Heart right ventricle (tissue), 16 donors: ENCODE results near the gene AOC3. TPM values are rescaled to one million over a fixed set of nuclear protein-coding genes. Genes with fewer than 3 reads are reported as not detected.
"Not testable (repeated sequence)": the region's sequence is repeated elsewhere in the genome, so short reads cannot be mapped to it uniquely, and the experiment has no call there.

Source experiments
- ATAC-seq, 8 donors: fragments of 200-7000 bp; cut with Tn5 transposase; one replicate each; pipeline ENCODE4 v1.9.1; 2020; ENCODE audit warnings: mild to moderate bottlenecking in 8 of 8, moderate library complexity in 8 of 8, moderate number of reproducible peaks in 1 of 8
- DNase-seq, 2 donors: peaks; one replicate each; pipeline ENCODE4 v3.0.0-alpha.2; 2020
- H3K27ac ChIP-seq, 10 donors: fragments of 200-600 bp; sonication (generic) in 2 of 10; one replicate each; pipeline versions ENCODE4 v1.5.0 to v1.8.0; 2020 to 2022; ENCODE audit warnings: mild to moderate bottlenecking in 3 of 10
- H3K27me3 ChIP-seq, 7 donors: fragments of 200-600 bp; one replicate each; pipeline ENCODE4 v1.8.0; 2021 to 2022; ENCODE audit warnings: mild to moderate bottlenecking in 2 of 7
- H3K36me3 ChIP-seq, 9 donors: fragments of 200-600 bp; sonication (generic) in 1 of 9; one replicate each; pipeline versions ENCODE4 v1.5.0 to v1.8.0; 2020 to 2022; ENCODE audit warnings: mild to moderate bottlenecking in 2 of 9
- H3K4me1 ChIP-seq, 9 donors: fragments of 200-600 bp; sonication (generic) in 1 of 9; one replicate each; pipeline versions ENCODE4 v1.5.0 to v1.8.0; 2020 to 2022; ENCODE audit warnings: mild to moderate bottlenecking in 4 of 9
- H3K4me3 ChIP-seq, 10 donors: fragments of 200-600 bp; sonication (generic) in 2 of 10; one replicate each; pipeline versions ENCODE4 v1.5.0 to v1.8.0; 2020 to 2022; ENCODE audit warnings: mild to moderate bottlenecking in 7 of 10, moderate library complexity in 2 of 10
- H3K9me3 ChIP-seq, 11 donors: fragments of 200-600 bp in 10 of 11; sonication (generic) in 2 of 11; one replicate each; pipeline versions ENCODE4 v1.5.0 to v1.8.0; 2013 to 2022; ENCODE audit warnings: mild to moderate bottlenecking in 2 of 11, control low read depth in 1 of 11, moderate library complexity in 1 of 11
- CTCF ChIP-seq, 9 donors: fragments of 200-600 bp; sonication (generic) in 2 of 9; IDR thresholded peaks; one replicate each; pipeline versions ENCODE4 v1.5.0 to v1.8.0; 2021 to 2022; ENCODE audit warnings: antibody characterized with exemption in 9 of 9, mild to moderate bottlenecking in 5 of 9, moderate library complexity in 1 of 9
- WGBS, 2 donors: extraction: QIAGEN DNeasy Blood & Tissue Kit; methylation state at CpG; one replicate each; pipeline ENCODE4 v1.1.7; 2013; ENCODE audit warnings: inconsistent platforms in 1 of 2; 5-methylcytosine and 5-hydroxymethylcytosine counted together
- intact Hi-C, 10 donors: fragments of 100-400 bp; cut with DNase I; formaldehyde crosslinking; loops; one replicate each; pipeline versions ENCODE4 v1.11.1 to v1.14.2; 2022
- polyA plus RNA-seq, 2 donors: library from polyadenylated mRNA; stranded (reverse); fragments of 200-250 nt; gene quantifications; one replicate each; pipeline ENCODE4 v1.2.3, GENCODE V29; 2013
- total RNA-seq, 10 donors: library from RNA; stranded (reverse); fragmentation: NEBNext Ultra II Directional in 3 of 10; extraction: Animal tissue kit (Norgen Biotek cat#: 25700) in 3 of 10; gene quantifications; one replicate each; pipeline versions ENCODE4 v1.2.1 to v1.2.4, GENCODE V29; 2021 to 2023
- donor health status: Arrhythmogenic right ventricular cardiomyopathy.
- donor health status: ischemic (EF 13 %, LVEDD 7.1; RV severe dilation, severe dysfunction).
- donor health status: healthy with polysubstance abuse.
- donor health status: DM: no; HTN: yes; CAD: no.
- donor health status: DM: no; HTN: no; CAD: no.
- donor health status: ischemic (EF 25% LVEDD 6.9; RV normal size, moderate dysfunction).
- donor health status: ischemic (EF 25% LVEDD 5.7; RV mildly dilated, moderate dysfunction).
- donor health status: healthy.
- donor health status: DM: yes; HTN: yes; CAD: no.
- donor health status: Ischemic cardiomyopathy.
- donor health status: ischemic (EF 35%, LVEDD 5.7; RV mildly dilated, moderate dysfunction).
- donor health status: nonischemic (EF 11% LVEDD 7.7; RV severe dilation, severe dysfunction).
- donor health status: DM: yes; HTN: yes; CAD: no.
- donor health status: PGD.
- donor health status: ischemic (EF 29% LVEDD 5.4; RV normal size, mild dysfunction).
- donor health status: nonischemic (EF 23%, LVEDD 6.1; RV moderate dilation, normal function).

AOC3 gene
- total and polyA plus RNA-seq, 12 donors, result 4.7 to 19.0 (median 11.5) TPM

DNA sequence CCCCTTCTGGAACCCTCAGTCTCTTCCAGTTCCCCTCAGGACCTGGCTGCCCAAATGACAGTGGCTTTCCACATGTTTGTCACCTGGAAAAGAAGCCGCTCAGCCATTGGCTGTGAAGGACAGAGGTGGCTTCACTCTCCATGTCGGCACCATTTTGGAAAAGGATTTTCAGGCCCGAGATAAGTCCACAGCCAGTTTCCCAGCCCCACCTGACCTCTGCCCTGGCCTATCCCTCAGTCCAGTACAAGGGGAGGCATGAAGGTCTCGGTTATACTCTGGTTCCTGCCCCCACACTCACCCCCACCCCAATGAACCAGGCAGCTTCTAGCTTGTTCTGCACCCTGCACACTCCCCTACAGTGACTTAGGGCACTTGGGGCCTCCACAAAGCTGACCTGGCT, 15.2 kb downstream of the AOC3 start:
- Histone ChIP-seq H3K9me3 (peaks cover 0 to 14% (median 6%) of the 10 kb centered on the region in 11 donors), H3K27me3 (no peaks in the 10 kb centered on the region), H3K36me3 (peaks cover 0 to 7% (median 0%) of the 10 kb centered on the region in 9 donors), H3K27ac (no peak overlapping the region), H3K4me3 (no peak overlapping the region), H3K4me1 (peaks cover 0 to 7% (median 0%) of the 10 kb centered on the region in 9 donors)
- TF ChIP-seq CTCF (IDR thresholded peaks at IDR 0.05), result no peak
- intact Hi-C loops, result loop anchor here in 1 of 10 donors (10.0 kb wide), 1 partner anchor 49 kb away; no protein-coding TSS in a partner anchor
- WGBS, 2 donors, result 79 to 88% methylated on average over 4 of the region's 4 CpGs
- ATAC-seq (no peak), DNase-seq (no peak)

DNA sequence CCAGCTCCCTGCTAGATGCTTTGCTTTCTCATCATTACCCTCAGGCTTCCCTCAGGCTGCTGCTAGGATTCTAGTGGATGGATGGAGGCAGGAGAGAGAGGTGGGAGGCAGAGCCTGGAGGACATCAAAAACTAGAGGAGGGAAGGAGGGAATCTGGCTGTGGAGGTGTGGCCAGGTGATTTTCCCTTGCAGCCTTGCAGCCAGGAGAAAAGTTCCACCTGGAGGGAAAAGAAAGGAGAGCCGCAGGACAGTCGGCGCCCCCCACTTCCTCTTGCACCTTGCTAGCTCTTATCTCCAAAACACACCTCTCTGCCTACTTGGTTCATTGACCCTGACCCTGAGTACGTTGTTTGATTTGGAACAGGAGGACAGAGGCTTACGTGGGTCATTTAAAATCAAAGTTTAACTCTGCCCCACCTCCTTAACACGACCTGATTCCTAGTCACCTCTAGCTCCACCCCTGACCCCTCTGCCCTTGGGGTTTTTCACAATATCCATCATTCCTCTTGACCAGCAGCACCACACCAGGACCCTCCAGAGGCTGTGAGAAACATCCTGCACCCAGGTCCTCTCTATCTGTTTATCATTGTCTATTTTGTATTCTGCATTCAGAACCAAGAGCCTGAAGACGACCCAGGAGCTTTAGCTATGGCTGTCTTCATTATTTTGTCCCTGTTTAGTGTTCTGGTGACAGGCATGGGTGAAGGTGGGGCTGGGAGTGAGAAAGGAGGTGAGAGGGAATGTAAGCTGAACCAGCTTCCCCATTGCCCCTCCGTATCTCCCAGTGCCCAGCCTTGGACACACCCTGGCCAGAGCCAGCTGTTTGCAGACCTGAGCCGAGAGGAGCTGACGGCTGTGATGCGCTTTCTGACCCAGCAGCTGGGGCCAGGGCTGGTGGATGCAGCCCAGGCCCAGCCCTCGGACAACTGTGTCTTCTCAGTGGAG, 15.9 kb downstream of the AOC3 start:
- H3K36me3 ChIP-seq, result peaks cover 0 to 7% (median 0%) of the 10 kb centered on the region in 9 donors
- peaks cover 0 to 15% (median 6%) of the 10 kb centered on the region in 11 donors for H3K9me3 ChIP-seq
- H3K4me3 ChIP-seq, result no peak overlapping the region
- no peak overlapping the region for H3K27ac ChIP-seq
- intact Hi-C loops, result loop anchor here in 1 of 10 donors (10.0 kb wide), 1 partner anchor 48 kb away; no protein-coding TSS in a partner anchor
- WGBS, 2 donors, result 72 to 74% methylated on average over 12 of the region's 12 CpGs
- TF ChIP-seq CTCF (IDR thresholded peaks at IDR 0.05), result no peak
- no peak for DNase-seq
- H3K4me1 ChIP-seq, result peaks cover 0 to 7% (median 0%) of the 10 kb centered on the region in 9 donors
- H3K27me3 ChIP-seq, result no peaks in the 10 kb centered on the region
- ATAC-seq, result peak in 1 of 8 donors; percentile 38

DNA sequence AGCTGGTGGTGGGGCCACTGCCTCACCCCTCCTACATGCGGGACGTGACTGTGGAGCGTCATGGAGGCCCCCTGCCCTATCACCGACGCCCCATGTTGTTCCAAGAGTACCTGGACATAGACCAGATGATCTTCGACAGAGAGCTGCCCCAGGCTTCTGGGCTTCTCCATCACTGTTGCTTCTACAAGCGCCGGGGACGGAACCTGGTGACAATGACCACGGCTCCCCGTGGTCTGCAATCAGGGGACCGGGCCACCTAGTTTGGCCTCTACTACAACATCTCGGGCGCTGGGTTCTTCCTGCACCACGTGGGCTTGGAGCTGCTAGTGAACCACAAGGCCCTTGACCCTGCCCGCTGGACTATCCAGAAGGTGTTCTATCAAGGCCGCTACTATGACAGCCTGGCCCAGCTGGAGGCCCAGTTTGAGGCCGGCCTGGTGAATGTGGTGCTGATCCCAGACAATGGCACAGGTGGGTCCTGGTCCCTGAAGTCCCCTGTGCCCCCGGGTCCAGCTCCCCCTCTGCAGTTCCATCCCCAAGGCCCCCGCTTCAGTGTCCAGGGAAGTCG, 16.8 kb downstream of the AOC3 start:
- not testable (repeated sequence) for H3K4me3 ChIP-seq, H3K27ac ChIP-seq, H3K4me1 ChIP-seq, H3K27me3 ChIP-seq, H3K36me3 ChIP-seq, DNase-seq
- peaks cover 0 to 15% (median 6%) of the 10 kb centered on the region in 11 donors for H3K9me3 ChIP-seq
- WGBS, 2 donors, result 91 to 92% methylated on average over 21 of the region's 21 CpGs
- intact Hi-C loops, result loop anchor here in 1 of 10 donors (10.0 kb wide), 1 partner anchor 47 kb away; no protein-coding TSS in a partner anchor
- ATAC-seq, result peak in 2 of 8 donors; percentile 20 to 34

DNA sequence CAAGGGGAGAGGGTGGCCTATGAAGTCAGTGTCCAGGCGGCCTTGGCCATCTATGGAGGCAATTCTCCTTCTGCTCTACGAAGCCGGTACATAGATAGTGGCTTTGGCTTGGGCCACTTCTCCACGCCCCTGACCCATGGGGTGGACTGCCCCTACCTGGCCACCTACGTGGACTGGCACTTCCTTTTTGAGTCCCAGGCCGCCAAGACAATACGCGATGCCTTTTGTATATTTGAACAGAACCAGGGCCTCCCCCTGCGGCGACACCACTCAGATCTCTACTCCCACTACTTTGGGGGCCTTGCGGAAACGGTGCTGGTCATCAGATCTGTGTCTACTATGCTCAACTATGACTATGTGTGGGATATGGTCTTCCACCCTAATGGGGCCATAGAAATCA, 17.3 kb downstream of the AOC3 start:
- peaks cover 0 to 7% (median 0%) of the 10 kb centered on the region in 9 donors for H3K4me1 ChIP-seq
- no peak for ATAC-seq
- 95 to 97% methylated on average over 12 of the region's 12 CpGs for WGBS, 2 donors
- H3K36me3 ChIP-seq, result peaks cover 0 to 7% (median 0%) of the 10 kb centered on the region in 9 donors
- no peak overlapping the region for H3K4me3 ChIP-seq
- DNase-seq, result no peak
- intact Hi-C loops, result loop anchor here in 1 of 10 donors (10.0 kb wide), 1 partner anchor 46 kb away; no protein-coding TSS in a partner anchor
- H3K27me3 ChIP-seq, result no peaks in the 10 kb centered on the region
- no peak for TF ChIP-seq CTCF (IDR thresholded peaks at IDR 0.05)
- H3K27ac ChIP-seq, result no peak overlapping the region
- H3K9me3 ChIP-seq, result peaks cover 0 to 15% (median 6%) of the 10 kb centered on the region in 11 donors
